Neutrophil (primary cell): ENCODE data around the gene FKBP5.
A peak's percentile ranks its signal among the peaks of the same experiment; 100 is the strongest.

Experiments used
- H3K27ac ChIP-seq: fragments of 200-600 bp; sonication (generic); 2 replicates; pipeline ENCODE4 v1.5.1; 2016; ENCODE audit warnings: mild to moderate bottlenecking, moderate library complexity
- H3K27me3 ChIP-seq: fragments of 200-600 bp; sonication (generic); 2 replicates; pipeline ENCODE4 v1.6.0; 2016; ENCODE audit warnings: mild to moderate bottlenecking
- H3K36me3 ChIP-seq: fragments of 200-600 bp; sonication (generic); 2 replicates; pipeline ENCODE4 v1.5.1; 2017
- H3K4me1 ChIP-seq, 2 experiments: fragments of 200-600 bp in 1 of 2; sonication (generic) in 1 of 2; 1 replicate in 1 of 2; 2 replicates in 1 of 2; pipeline versions ENCODE4 v1.5.1 to v1.6.1; 2013 to 2016; ENCODE audit warnings: low read depth in 1 of 2, low read length in 1 of 2, mild to moderate bottlenecking in 1 of 2, moderate library complexity in 1 of 2; ENCODE audit not compliant: control insufficient read depth in 1 of 2, insufficient read depth in 1 of 2
- H3K4me3 ChIP-seq, 2 experiments: fragments of 200-600 bp in 1 of 2; sonication (generic) in 1 of 2; 1 replicate in 1 of 2; 2 replicates in 1 of 2; pipeline ENCODE4 v1.5.1; 2013 to 2016; ENCODE audit warnings: low read depth in 1 of 2, low read length in 1 of 2, mild to moderate bottlenecking in 1 of 2, moderate library complexity in 1 of 2
- H3K9me3 ChIP-seq: fragments of 200-600 bp; sonication (generic); 2 replicates; pipeline ENCODE4 v1.5.1; 2016
- TF ChIP-seq, protein P1 (sequence below): fragments of 200-600 bp; sonication (generic); IDR thresholded peaks from 2 replicates; pipeline ENCODE4 v1.5.1; 2016; ENCODE audit warnings: antibody characterized with exemption

Gene FKBP5

DNA sequence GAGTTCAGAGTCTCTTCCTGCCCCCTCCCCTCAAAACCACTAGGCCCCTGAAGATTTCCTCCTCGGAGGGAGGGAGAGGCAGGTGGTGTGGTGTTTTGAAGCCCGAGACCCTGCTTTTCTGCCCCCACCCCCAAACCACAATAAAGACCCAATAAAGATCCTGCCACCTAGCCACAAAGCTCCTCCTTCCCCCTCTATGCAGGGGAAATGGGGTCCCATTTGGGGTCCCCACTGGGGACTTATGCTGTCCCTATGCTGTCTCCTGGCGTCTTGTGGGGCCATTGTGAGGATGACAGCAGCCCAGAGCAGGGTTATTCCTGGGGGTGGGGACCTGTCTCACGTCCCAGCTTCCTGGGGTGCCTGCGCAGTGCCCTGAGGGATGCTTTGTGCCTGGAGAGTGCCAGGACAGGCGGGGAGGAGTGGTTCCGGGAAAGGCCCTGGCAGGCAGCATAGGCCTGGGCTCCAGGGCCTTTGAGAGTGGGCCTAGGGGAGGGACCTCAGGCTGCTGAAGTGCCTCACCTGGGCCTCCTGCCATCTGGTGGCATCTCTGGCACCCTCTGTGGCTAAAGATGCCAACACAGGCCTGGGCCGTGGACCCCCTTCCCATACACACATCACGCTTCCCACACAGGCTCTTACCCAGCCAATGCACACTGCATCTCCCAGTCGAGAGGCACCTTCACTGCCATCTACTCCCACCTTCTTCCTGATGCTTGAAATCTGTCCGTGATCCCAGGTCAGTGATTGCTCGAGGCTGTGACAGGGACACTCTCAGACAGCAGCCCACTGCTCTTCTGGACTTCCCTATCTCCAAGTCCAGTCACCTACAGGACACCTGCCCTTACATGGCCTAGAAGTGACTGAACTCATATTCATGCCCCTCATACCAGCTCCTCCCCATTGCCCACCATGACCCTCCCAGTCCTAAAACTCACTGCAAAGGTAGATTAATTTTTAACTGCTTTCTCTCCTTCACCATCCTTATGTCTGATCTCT, 40.3 kb upstream of the FKBP5 start:
- Histone ChIP-seq H3K27me3 (no peaks in the 10 kb centered on the region), H3K9me3 (no peaks in the 10 kb centered on the region), H3K27ac (peak overlapping the region; percentile 95), H3K4me1 (peaks cover 87 to 88% of the 10 kb centered on the region in 2 experiments), H3K4me3 (peak overlapping the region; percentile 61 to 93), H3K36me3 (no peaks in the 10 kb centered on the region)
- TF ChIP-seq, protein P1, sequence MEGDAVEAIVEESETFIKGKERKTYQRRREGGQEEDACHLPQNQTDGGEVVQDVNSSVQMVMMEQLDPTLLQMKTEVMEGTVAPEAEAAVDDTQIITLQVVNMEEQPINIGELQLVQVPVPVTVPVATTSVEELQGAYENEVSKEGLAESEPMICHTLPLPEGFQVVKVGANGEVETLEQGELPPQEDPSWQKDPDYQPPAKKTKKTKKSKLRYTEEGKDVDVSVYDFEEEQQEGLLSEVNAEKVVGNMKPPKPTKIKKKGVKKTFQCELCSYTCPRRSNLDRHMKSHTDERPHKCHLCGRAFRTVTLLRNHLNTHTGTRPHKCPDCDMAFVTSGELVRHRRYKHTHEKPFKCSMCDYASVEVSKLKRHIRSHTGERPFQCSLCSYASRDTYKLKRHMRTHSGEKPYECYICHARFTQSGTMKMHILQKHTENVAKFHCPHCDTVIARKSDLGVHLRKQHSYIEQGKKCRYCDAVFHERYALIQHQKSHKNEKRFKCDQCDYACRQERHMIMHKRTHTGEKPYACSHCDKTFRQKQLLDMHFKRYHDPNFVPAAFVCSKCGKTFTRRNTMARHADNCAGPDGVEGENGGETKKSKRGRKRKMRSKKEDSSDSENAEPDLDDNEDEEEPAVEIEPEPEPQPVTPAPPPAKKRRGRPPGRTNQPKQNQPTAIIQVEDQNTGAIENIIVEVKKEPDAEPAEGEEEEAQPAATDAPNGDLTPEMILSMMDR = no peak

GRCh38 chr6:35727935-35728682, 39.4 kb upstream of the FKBP5 start:
- Histone ChIP-seq H3K36me3 (no peaks in the 10 kb centered on the region), H3K27ac (peak overlapping the region; percentile 95), H3K4me3 (peak overlapping the region; percentile 61 to 93), H3K27me3 (no peaks in the 10 kb centered on the region), H3K9me3 (no peaks in the 10 kb centered on the region), H3K4me1 (peaks cover 80 to 83% of the 10 kb centered on the region in 2 experiments)
- TF ChIP-seq, protein P1 = peak; percentile 10

DNA sequence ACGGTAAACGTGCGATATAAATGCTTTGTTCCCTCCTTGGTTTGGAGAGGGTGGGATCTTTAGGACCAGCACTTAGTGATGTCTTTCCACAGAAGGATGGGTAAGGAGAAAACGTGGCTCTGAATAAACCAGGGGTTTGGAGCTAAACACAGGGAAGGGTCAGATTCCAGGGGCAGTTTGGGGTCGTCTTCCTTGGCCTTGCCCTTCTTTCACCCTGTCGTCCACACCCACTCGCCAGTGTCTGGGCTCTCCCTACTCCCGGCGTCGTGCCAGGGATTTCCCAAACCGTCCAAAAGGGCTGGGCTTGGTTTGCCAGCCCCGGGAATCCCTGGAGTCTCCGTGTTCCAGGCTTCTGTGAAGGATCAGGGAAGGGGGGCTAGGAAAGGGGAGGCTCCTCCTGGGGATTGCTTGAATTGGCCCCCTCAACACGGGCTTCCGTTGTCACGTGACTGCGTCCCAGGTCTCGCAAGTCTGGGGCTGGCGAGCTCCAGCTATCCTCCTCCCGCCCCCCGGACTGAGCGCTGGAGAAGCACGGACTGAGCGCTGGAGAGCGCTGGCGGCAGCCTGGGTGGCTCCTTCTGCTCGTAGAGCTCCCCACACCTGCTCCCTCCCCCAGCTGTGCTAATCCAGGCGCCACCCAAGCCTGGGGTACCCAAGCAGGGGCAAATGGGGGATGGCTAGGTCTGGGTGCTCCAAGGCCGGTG, 38.7 kb upstream of the FKBP5 start:
- H3K9me3 ChIP-seq = no peaks in the 10 kb centered on the region
- H3K27me3 ChIP-seq = no peaks in the 10 kb centered on the region
- no peaks in the 10 kb centered on the region for H3K36me3 ChIP-seq
- H3K4me1 ChIP-seq = peaks cover 72 to 76% of the 10 kb centered on the region in 2 experiments
- H3K27ac ChIP-seq = peak overlapping the region; percentile 95
- peak overlapping the region; percentile 61 to 93 for H3K4me3 ChIP-seq
- TF ChIP-seq, protein P1 = no peak

- peaks cover 61 to 63% of the 10 kb centered on the region in 2 experiments for H3K4me1 ChIP-seq
- no peaks in the 10 kb centered on the region for H3K36me3 ChIP-seq
- H3K9me3 ChIP-seq = no peaks in the 10 kb centered on the region
- peak overlapping the region; percentile 19 for H3K27ac ChIP-seq
- TF ChIP-seq, protein P1 = no peak
- H3K4me3 ChIP-seq = peak overlapping the region in 1 of 2 experiments; percentile 28
- no peaks in the 10 kb centered on the region for H3K27me3 ChIP-seq
Measured at GRCh38 chr6:35725721-35726438, 37.2 kb upstream of the FKBP5 start.
